GM10248 (cell line): ENCODE measurements around the gene CD101.

Experiments
- CTCF ChIA-PET: fragments of 300-600 bp; sonication (Branson Sonifier 250); formaldehyde crosslinking; extraction: SDS; loops from one replicate; lab custom pipeline; 2021; ENCODE audit warnings: antibody characterized with exemption; lab: Yijun Ruan, JAX
- POLR2A ChIA-PET: fragments of 350-650 bp; sonication (Branson Sonifier 250); formaldehyde crosslinking; extraction: SDS; loops from one replicate; lab custom pipeline; 2020; ENCODE audit warnings: antibody characterized with exemption; lab: Yijun Ruan, JAX
- DNase-seq: peaks from one replicate; pipeline ENCODE4 v3.0.0; 2012; ENCODE audit errors: extremely low spot score
- CTCF ChIP-seq: IDR thresholded peaks from 2 replicates; pipeline ENCODE4 v1.5.1; 2012; ENCODE audit warnings: mild to moderate bottlenecking, low read depth; ENCODE audit errors: extremely low read depth, missing control alignments, control extremely low read depth

CD101 gene

GRCh38 chr1:116983678-116984077, 17.9 kb upstream of the CD101 start:
- POLR2A ChIA-PET: no interaction called here
- no peak for DNase-seq
- CTCF ChIA-PET: interaction anchor here (1.7 to 2.0 kb wide), 2 partner anchors 12 to 26 kb away, joined by 4 read pairs; no protein-coding TSS in a partner anchor
- TF ChIP-seq CTCF: no peak

- ChIA-PET POLR2A (no interaction called here), CTCF (interaction anchor here (1.7 to 2.0 kb wide), 2 partner anchors 11 to 25 kb away, joined by 4 read pairs; no protein-coding TSS in a partner anchor)
- DNase-seq: no peak
- no peak for TF ChIP-seq CTCF
These were observed 17.0 kb upstream of the CD101 start for GRCh38 chr1:116984406-116985160.

- CTCF ChIA-PET: interaction anchor here (1.7 kb wide), 1 partner anchor 10 kb away, joined by 5 read pairs; no protein-coding TSS in a partner anchor
- TF ChIP-seq CTCF: no peak
- POLR2A ChIA-PET: no interaction called here
- DNase-seq: no peak
These were observed 14.9 kb upstream of the CD101 start for GRCh38 chr1:116986421-116987255.

- TF ChIP-seq CTCF: no peak
- CTCF ChIA-PET: interaction anchor here (1.7 kb wide), 1 partner anchor 9 kb away, joined by 5 read pairs; no protein-coding TSS in a partner anchor
- POLR2A ChIA-PET: no interaction called here
- DNase-seq: no peak
These were observed 14.4 kb upstream of the CD101 start for GRCh38 chr1:116987256-116987555.

- no peak for TF ChIP-seq CTCF
- ChIA-PET POLR2A (no interaction called here), CTCF (interaction anchor here (0.9 to 1.7 kb wide), 2 partner anchors 8 to 264 kb away, joined by 4 to 5 read pairs; no protein-coding TSS in a partner anchor)
- DNase-seq: no peak
These were observed 13.3 kb upstream of the CD101 start for GRCh38 chr1:116988248-116988647.

- POLR2A ChIA-PET: no interaction called here
- DNase-seq: no peak
- no peak for TF ChIP-seq CTCF
- CTCF ChIA-PET: interaction anchor here (0.9 kb wide), 1 partner anchor 264 kb away, joined by 4 read pairs; no protein-coding TSS in a partner anchor
These were observed 12.7 kb upstream of the CD101 start for GRCh38 chr1:116988908-116989307.
